MM.1S (cell line): ENCODE data around the gene PIGQ.

Experiments
- DNase-seq: peaks from one replicate; pipeline ENCODE4 v3.0.0-alpha.2; 2015
- H2AFZ ChIP-seq: fragments of 300-600 bp; sonication (generic); 2 replicates; pipeline ENCODE4 v1.6.0; 2016; ENCODE audit warnings: antibody characterized with exemption, low read length
- H3F3A ChIP-seq: fragments of 300-600 bp; sonication (generic); 2 replicates; pipeline ENCODE4 v1.6.1; 2016; ENCODE audit warnings: mild to moderate bottlenecking, antibody characterized with exemption, low read length, moderate library complexity, mixed read lengths; ENCODE audit not compliant: insufficient read depth
- H3K27ac ChIP-seq: fragments of 300-600 bp; sonication (generic); 2 replicates; pipeline ENCODE4 v1.5.1; 2016; ENCODE audit warnings: mild to moderate bottlenecking, low read length
- H3K27me3 ChIP-seq: fragments of 300-600 bp; sonication (generic); replicated peaks from 2 replicates; pipeline ENCODE4 v1.6.0; 2016; ENCODE audit warnings: low read length; ENCODE audit not compliant: insufficient read depth
- H3K36me3 ChIP-seq: fragments of 300-600 bp; sonication (generic); replicated peaks from 2 replicates; pipeline ENCODE4 v1.6.1; 2016; ENCODE audit warnings: mild to moderate bottlenecking, low read length, mixed read lengths; ENCODE audit not compliant: insufficient read depth
- H3K4me1 ChIP-seq: fragments of 300-600 bp; sonication (generic); 2 replicates; pipeline ENCODE4 v1.6.1; 2016; ENCODE audit warnings: low read length, mixed read lengths
- H3K4me2 ChIP-seq: fragments of 300-600 bp; sonication (generic); 2 replicates; pipeline ENCODE4 v1.6.0; 2016; ENCODE audit warnings: low read depth, low read length
- H3K4me3 ChIP-seq: fragments of 300-600 bp; sonication (generic); 2 replicates; pipeline ENCODE4 v1.5.1; 2016; ENCODE audit warnings: low read length, mixed read lengths
- H3K79me2 ChIP-seq: fragments of 300-600 bp; sonication (generic); 2 replicates; pipeline ENCODE4 v1.6.1; 2016; ENCODE audit warnings: mixed run types, low read length, mixed read lengths
- H3K9ac ChIP-seq: fragments of 300-600 bp; sonication (generic); 2 replicates; pipeline ENCODE4 v1.6.1; 2016; ENCODE audit warnings: low read length, mixed read lengths
- H3K9me2 ChIP-seq: fragments of 300-600 bp; sonication (generic); replicated peaks from 2 replicates; pipeline ENCODE4 v1.6.1; 2016; ENCODE audit warnings: mild to moderate bottlenecking, low read length, mixed read lengths; ENCODE audit not compliant: insufficient read depth
- H3K9me3 ChIP-seq: fragments of 300-600 bp; sonication (generic); replicated peaks from 2 replicates; pipeline ENCODE4 v1.6.1; 2016; ENCODE audit warnings: mild to moderate bottlenecking, low read length, mixed read lengths; ENCODE audit not compliant: insufficient read depth
- H4K20me1 ChIP-seq: fragments of 300-600 bp; sonication (generic); 2 replicates; pipeline ENCODE4 v1.6.1; 2016; ENCODE audit warnings: mild to moderate bottlenecking, low read length, moderate library complexity, mixed read lengths; ENCODE audit not compliant: insufficient read depth
- EZH2 ChIP-seq: fragments of 300-600 bp; sonication (generic); optimal IDR thresholded peaks from 2 replicates; pipeline ENCODE3; 2017; ENCODE audit warnings: low read depth, mild to moderate bottlenecking, antibody characterized with exemption, low read length, mixed read lengths
- EZH2phosphoT487 ChIP-seq: fragments of 300-600 bp; sonication (generic); IDR thresholded peaks from 2 replicates; pipeline ENCODE4 v1.6.1; 2018; ENCODE audit warnings: antibody characterized with exemption, low read length
- TF ChIP-seq, protein P1 (sequence below): fragments of 300-600 bp; sonication (generic); IDR thresholded peaks from 2 replicates; pipeline ENCODE4 v1.5.1; 2016; ENCODE audit warnings: antibody characterized with exemption, low read length, mixed read lengths

The PIGQ gene

DNA sequence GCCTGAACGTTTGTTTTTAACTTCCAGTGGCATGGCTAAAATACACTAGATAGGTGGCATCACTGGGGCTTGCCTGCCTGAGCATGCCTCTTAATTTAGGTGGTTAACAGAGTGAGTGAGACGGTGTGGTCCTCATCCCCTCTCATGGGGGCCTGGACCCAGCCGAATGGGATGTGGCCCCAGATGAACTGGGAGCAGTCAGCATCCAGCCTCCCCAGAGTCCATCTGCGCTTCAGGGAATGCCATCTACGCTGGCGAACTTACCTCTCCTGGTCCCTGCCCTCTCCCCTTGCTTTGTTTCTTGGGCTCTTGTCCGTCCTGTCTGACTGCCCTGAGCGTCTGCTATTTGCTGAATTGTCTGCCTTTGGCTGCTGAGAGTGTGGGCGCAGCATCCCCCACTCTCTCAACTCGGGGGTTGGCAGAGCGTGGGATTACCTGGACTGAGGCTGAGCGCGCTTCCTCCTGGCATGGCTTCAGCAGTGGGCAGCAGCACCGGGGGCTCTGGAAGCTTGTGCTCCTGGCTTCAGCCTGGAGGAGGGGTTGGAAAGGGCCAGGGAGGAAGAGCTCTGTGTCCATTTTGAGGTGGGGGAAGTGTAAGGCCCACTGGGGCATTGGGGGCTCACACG is 22.2 kb downstream of the PIGQ start:
- Histone ChIP-seq H3K27me3 (no peaks in the 10 kb centered on the region), H4K20me1 (no peaks in the 10 kb centered on the region), H3K4me2 (no peak overlapping the region), H3K36me3 (no peaks in the 10 kb centered on the region), H3K9ac (no peak overlapping the region), H2AFZ (no peak overlapping the region), H3F3A (peaks cover 9% of the 10 kb centered on the region; the same call in 1 of the 2 replicates), H3K4me1 (peaks cover 8% of the 10 kb centered on the region), H3K9me2 (no peaks in the 10 kb centered on the region), H3K9me3 (no peaks in the 10 kb centered on the region), H3K4me3 (no peak overlapping the region), H3K27ac (no peak overlapping the region), H3K79me2 (peaks cover 84% of the 10 kb centered on the region)
- TF ChIP-seq EZH2 (no peak), EZH2phosphoT487 (no peak)
- TF ChIP-seq, protein P1, sequence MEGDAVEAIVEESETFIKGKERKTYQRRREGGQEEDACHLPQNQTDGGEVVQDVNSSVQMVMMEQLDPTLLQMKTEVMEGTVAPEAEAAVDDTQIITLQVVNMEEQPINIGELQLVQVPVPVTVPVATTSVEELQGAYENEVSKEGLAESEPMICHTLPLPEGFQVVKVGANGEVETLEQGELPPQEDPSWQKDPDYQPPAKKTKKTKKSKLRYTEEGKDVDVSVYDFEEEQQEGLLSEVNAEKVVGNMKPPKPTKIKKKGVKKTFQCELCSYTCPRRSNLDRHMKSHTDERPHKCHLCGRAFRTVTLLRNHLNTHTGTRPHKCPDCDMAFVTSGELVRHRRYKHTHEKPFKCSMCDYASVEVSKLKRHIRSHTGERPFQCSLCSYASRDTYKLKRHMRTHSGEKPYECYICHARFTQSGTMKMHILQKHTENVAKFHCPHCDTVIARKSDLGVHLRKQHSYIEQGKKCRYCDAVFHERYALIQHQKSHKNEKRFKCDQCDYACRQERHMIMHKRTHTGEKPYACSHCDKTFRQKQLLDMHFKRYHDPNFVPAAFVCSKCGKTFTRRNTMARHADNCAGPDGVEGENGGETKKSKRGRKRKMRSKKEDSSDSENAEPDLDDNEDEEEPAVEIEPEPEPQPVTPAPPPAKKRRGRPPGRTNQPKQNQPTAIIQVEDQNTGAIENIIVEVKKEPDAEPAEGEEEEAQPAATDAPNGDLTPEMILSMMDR, result no peak
- no peak for DNase-seq

DNA sequence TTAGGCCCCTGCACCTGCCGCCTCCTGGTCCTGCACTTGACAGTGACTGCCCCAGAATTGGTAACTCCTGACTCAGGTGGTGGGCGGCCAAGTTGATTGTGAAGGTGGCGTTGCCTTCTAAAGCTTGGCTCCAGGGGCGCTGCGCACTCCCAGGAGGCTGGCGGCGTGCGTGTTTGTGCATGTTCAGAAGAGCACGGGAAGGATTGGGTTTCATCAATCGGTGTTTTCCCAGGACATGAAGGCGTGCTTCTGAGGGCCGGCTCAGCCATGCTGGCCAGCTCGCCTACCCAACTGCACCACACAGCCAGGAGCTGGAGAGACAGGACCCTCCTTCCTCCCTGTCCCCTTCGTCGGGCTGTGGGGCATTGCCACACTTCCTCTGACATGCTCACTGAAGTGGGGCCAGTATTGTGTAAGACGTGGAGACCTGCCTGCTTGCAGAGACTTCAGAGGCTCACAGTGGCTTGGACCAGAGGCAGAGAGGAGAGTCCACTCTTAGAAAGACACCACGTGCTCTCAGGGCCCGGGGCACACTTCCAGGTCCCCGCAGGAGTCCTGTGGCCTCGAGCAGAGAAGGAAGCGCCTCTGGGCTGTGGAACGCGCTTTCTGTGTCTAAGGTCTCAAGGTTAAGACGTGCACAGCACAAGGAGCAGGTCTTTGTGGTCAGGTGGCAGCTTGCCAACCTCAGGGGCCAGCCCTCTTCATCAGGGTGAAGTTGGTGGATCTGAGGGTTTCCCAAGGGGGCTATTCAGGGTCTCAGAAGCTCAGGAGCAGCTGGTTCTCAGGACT is 22.9 kb downstream of the PIGQ start:
- H3K4me2 ChIP-seq, result no peak overlapping the region
- DNase-seq, result no peak

DNA sequence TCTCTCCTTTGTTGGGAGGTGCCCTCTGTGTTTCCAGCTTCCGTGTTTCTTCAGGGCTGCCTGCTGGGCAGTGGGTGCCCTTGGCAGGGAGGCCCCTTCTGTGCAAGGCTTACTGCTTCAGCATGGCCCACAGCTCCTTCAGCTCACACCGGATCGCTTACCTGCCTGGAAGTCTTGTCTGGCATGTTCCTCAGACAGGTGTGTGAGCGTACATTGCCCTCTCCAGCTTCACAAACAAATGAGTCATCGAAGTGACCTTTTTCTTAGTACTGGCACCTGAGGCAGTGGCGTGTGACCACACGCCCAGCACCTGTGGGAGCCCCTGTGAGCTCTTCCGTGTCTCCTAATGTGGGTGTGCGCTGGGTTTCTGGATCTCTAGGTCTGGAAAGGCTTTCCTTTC is 23.6 kb downstream of the PIGQ start:
- peaks cover 4% of the 10 kb centered on the region; the same call in 1 of the 2 replicates for H3F3A ChIP-seq
- no peaks in the 10 kb centered on the region for H3K9me3 ChIP-seq
- H3K9me2 ChIP-seq, result no peaks in the 10 kb centered on the region
- H3K27me3 ChIP-seq, result no peaks in the 10 kb centered on the region
- TF ChIP-seq EZH2phosphoT487, result no peak
- TF ChIP-seq, protein P1, result no peak
- TF ChIP-seq EZH2, result no peak
- no peak overlapping the region for H2AFZ ChIP-seq
- H3K9ac ChIP-seq, result no peak overlapping the region
- H3K4me3 ChIP-seq, result no peak overlapping the region
- no peaks in the 10 kb centered on the region for H3K36me3 ChIP-seq
- no peaks in the 10 kb centered on the region for H4K20me1 ChIP-seq
- no peak for DNase-seq
- peaks cover 74% of the 10 kb centered on the region for H3K79me2 ChIP-seq
- H3K27ac ChIP-seq, result no peak overlapping the region
- H3K4me1 ChIP-seq, result no peaks in the 10 kb centered on the region
- no peak overlapping the region for H3K4me2 ChIP-seq

More for the DNA sequence above, 22.9 kb downstream of the PIGQ start:
- peaks cover 81% of the 10 kb centered on the region for H3K79me2 ChIP-seq
- TF ChIP-seq EZH2 (no peak), EZH2phosphoT487 (no peak)
- TF ChIP-seq, protein P1, result no peak
- no peak overlapping the region for H2AFZ ChIP-seq
- peaks cover 3% of the 10 kb centered on the region for H3K4me1 ChIP-seq
- no peaks in the 10 kb centered on the region for H3K9me3 ChIP-seq
- H3K9me2 ChIP-seq, result no peaks in the 10 kb centered on the region
- no peaks in the 10 kb centered on the region for H4K20me1 ChIP-seq
- H3K9ac ChIP-seq, result no peak overlapping the region
- H3F3A ChIP-seq, result peaks cover 9% of the 10 kb centered on the region; the same call in 1 of the 2 replicates
- no peaks in the 10 kb centered on the region for H3K36me3 ChIP-seq
- no peak overlapping the region for H3K27ac ChIP-seq
- no peaks in the 10 kb centered on the region for H3K27me3 ChIP-seq
- no peak overlapping the region for H3K4me3 ChIP-seq
